GM13976 (cell line): Measurements from ENCODE around the gene GRIA1.

ENCODE experiments used
- DNase-seq: peaks from one replicate; pipeline ENCODE4 v3.0.0; 2012; ENCODE audit warnings: low spot score
- CTCF ChIP-seq: IDR thresholded peaks from 2 replicates; pipeline ENCODE4 v1.5.1; 2012; ENCODE audit warnings: borderline replicate concordance, mild to moderate bottlenecking; ENCODE audit not compliant: insufficient read depth; ENCODE audit errors: extremely low read depth, missing control alignments, control extremely low read depth
- in situ Hi-C: fragments of 300-500 bp; cut with MboI; formaldehyde crosslinking; loops from one replicate; pipeline ENCODE4 v1.12.0; 2022; ENCODE audit warnings: low sequenced_read_pairs, mixed read lengths, inconsistent platforms; ENCODE audit not compliant: unreplicated experiment

GRIA1 gene

GRCh38 chr5:153618867-153619266 is 128.4 kb downstream of the GRIA1 start:
- in situ Hi-C loops, result no loop called here

DNA sequence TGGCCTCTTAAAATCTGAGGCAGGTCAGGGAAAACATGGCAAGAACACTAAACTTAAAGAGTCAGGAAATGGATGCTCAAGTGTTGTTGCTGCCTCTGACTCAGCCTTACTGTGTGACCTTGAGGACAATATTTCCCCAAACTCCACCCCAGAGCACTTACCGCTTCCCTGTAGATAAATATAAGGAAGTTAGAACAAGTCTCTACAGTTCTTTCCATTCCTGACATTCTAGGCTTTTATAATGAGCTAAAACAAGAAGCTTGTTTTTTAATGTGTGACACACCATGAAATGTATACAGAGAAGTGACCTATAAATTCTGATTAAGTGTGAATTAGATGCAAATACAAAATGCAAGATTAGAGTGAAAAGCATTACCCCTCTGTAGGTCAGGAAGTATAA is 129.3 kb downstream of the GRIA1 start:
- in situ Hi-C loops, result no loop called here
- no peak for DNase-seq
- TF ChIP-seq CTCF, result no peak

More at GRCh38 chr5:153618867-153619266, 128.4 kb downstream of the GRIA1 start:
- no peak for TF ChIP-seq CTCF
- DNase-seq, result no peak

DNA sequence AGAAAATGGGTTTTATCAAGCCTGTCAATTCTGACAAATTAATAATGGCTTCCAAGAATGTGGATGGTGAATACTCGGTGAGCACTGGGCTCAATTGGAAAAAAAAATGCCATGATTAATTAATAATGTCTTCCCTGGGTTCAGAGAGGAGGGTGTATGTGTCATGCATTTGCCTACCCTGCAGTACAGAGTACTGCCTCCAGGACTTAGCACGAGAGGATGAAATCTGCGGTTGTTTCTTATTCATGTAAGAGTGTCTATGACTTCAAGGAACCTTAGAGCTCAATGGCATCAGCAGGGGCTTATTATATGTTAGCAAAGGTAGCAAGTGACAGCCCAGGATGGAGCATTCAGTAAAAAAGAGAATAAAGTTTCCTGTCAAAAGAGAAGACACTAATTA is 132.7 kb downstream of the GRIA1 start:
- TF ChIP-seq CTCF, result no peak
- DNase-seq, result no peak
- in situ Hi-C loops, result no loop called here

- DNase-seq, result no peak
- no peak for TF ChIP-seq CTCF
- in situ Hi-C loops, result no loop called here
These were observed 133.4 kb downstream of the GRIA1 start for GRCh38 chr5:153623751-153624450.

GRCh38 chr5:153624451-153624765 is 133.9 kb downstream of the GRIA1 start:
- in situ Hi-C loops, result no loop called here
- no peak for TF ChIP-seq CTCF
- no peak for DNase-seq

DNA sequence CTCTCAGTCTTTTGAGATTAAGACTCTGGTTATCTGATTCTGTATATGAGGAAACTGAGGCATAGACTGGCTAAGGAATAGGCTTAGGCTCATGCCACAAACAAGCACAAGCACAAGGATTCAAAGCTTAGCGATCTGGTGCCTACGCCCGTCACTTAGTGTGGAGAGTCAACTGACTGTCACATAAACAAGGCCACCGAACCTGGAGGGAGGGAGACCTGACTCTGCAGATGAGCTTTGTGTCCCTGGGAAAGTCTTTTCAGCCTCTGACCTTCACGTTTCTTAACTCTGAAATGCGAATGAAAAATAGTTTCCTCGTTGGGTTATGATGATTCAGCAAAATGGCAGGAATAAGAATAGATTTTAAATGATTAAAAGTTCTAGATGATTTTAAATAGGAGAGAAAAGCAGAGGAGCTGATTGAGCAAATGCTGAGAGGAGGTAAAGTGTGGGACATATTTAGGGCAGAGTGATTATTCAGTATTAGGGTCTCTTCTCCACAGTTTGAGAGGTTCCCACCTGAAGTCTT is 135.4 kb downstream of the GRIA1 start:
- in situ Hi-C loops, result no loop called here
- no peak for TF ChIP-seq CTCF
- no peak for DNase-seq
